ENCODE data around the gene RBP2. TPM values are rescaled to one million over a fixed set of nuclear protein-coding genes. Genes with fewer than 3 reads are reported as not detected.

Gene RBP2
- total RNA-seq, 2 experiments from 2014 or later, result not detected

GRCh38 chr3:139473155-139473771, 3.1 kb downstream of the RBP2 start:
- ChIA-PET POLR2A (no interaction called here), CTCF (no interaction called here)
- H3K36me3 Mint-ChIP-seq (ENCODE audit: low read depth), result no peaks in the 10 kb centered on the region
- H3K4me3 Mint-ChIP-seq, result no peak overlapping the region
- H3K9me3 Mint-ChIP-seq (ENCODE audit: insufficient read depth), result no peaks in the 10 kb centered on the region
- H3K27ac Mint-ChIP-seq, result no peak overlapping the region
- ATAC-seq (no peak), DNase-seq (no peak)
- H3K4me1 Mint-ChIP-seq (ENCODE audit: low read depth), result no peaks in the 10 kb centered on the region
- H3K27me3 Mint-ChIP-seq (ENCODE audit: low read depth), result no peaks in the 10 kb centered on the region

GRCh38 chr3:139472380-139473010, 3.8 kb downstream of the RBP2 start:
- no peak for DNase-seq
- Mint-ChIP-seq H3K36me3 (ENCODE audit: low read depth) (no peaks in the 10 kb centered on the region), H3K27me3 (ENCODE audit: low read depth) (no peaks in the 10 kb centered on the region), H3K27ac (no peak overlapping the region), H3K4me3 (no peak overlapping the region), H3K9me3 (ENCODE audit: insufficient read depth) (no peaks in the 10 kb centered on the region), H3K4me1 (ENCODE audit: low read depth) (no peaks in the 10 kb centered on the region)
- ATAC-seq, result no peak
- ChIA-PET CTCF (no interaction called here), POLR2A (no interaction called here)

DNA sequence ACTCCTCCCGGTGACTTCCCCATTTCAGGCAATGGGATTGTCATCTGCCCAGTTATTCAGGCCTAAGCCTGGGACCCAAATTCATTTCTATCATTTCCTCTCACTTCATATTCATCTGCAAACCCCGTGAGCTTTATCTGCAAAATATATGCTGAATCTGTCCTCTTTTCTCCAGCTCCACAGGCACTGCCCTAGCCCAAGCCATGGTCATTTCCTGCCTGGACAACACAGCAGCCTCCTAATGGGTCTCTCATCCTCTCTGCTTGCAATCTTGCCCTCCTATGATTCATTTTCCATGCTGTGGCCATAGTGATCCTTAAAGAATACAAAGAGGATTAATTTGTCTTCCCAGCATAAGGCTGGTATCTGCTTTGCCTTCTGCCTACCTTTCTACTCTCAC, 6.1 kb downstream of the RBP2 start:
- Mint-ChIP-seq H3K9me3 (ENCODE audit: insufficient read depth) (no peaks in the 10 kb centered on the region), H3K27ac (no peak overlapping the region), H3K36me3 (ENCODE audit: low read depth) (no peaks in the 10 kb centered on the region), H3K4me3 (no peak overlapping the region), H3K4me1 (ENCODE audit: low read depth) (no peaks in the 10 kb centered on the region), H3K27me3 (ENCODE audit: low read depth) (no peaks in the 10 kb centered on the region)
- ChIA-PET CTCF (no interaction called here), POLR2A (no interaction called here)
- ATAC-seq, result no peak
- no peak for DNase-seq

GRCh38 chr3:139468399-139468798, 7.9 kb downstream of the RBP2 start:
- CTCF ChIA-PET, result no interaction called here
- Mint-ChIP-seq H3K4me1 (ENCODE audit: low read depth) (no peaks in the 10 kb centered on the region), H3K36me3 (ENCODE audit: low read depth) (no peaks in the 10 kb centered on the region), H3K4me3 (no peak overlapping the region), H3K9me3 (ENCODE audit: insufficient read depth) (no peaks in the 10 kb centered on the region), H3K27me3 (ENCODE audit: low read depth) (no peaks in the 10 kb centered on the region), H3K27ac (no peak overlapping the region)
- DNase-seq, result no peak
- POLR2A ChIA-PET, result no interaction called here
- no peak for ATAC-seq

GRCh38 chr3:139466360-139466759, 10.0 kb downstream of the RBP2 start:
- ATAC-seq (no peak), DNase-seq (no peak)
- ChIA-PET CTCF (no interaction called here), POLR2A (no interaction called here)
- Mint-ChIP-seq H3K4me1 (ENCODE audit: low read depth) (no peaks in the 10 kb centered on the region), H3K27ac (no peak overlapping the region), H3K4me3 (no peak overlapping the region), H3K9me3 (ENCODE audit: insufficient read depth) (no peaks in the 10 kb centered on the region), H3K27me3 (ENCODE audit: low read depth) (no peaks in the 10 kb centered on the region), H3K36me3 (ENCODE audit: low read depth) (no peaks in the 10 kb centered on the region)

GRCh38 chr3:139465636-139466035, 10.7 kb downstream of the RBP2 start:
- ChIA-PET CTCF (no interaction called here), POLR2A (no interaction called here)
- ATAC-seq (no peak), DNase-seq (no peak)
- Mint-ChIP-seq H3K27ac (no peak overlapping the region), H3K9me3 (ENCODE audit: insufficient read depth) (no peaks in the 10 kb centered on the region), H3K27me3 (ENCODE audit: low read depth) (no peaks in the 10 kb centered on the region), H3K4me3 (no peak overlapping the region), H3K4me1 (ENCODE audit: low read depth) (no peaks in the 10 kb centered on the region), H3K36me3 (ENCODE audit: low read depth) (no peaks in the 10 kb centered on the region)

GRCh38 chr3:139463466-139463865, 12.8 kb downstream of the RBP2 start:
- POLR2A ChIA-PET, result no interaction called here
- peaks cover 1% of the 10 kb centered on the region for H3K27me3 Mint-ChIP-seq (ENCODE audit: low read depth)

DNA sequence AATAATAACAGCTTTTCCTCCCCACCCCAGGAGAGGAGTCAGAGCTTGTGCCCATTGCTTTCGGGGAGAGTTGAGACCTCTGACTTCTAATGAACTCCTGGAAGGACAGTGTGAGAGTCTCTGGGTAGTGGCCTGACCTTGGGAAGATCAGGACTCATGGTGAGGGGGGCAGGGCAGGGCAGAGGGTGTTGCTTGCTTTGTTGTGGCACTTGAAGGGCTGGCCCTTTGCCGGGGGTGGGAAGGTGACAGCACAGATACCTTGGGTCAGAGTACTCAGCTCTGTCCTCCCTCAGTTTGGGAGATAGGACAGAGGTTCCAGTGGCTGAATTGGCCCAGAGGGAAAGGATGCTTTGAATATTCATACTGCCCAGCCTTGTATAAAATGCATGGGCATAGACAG, 15.8 kb downstream of the RBP2 start:
- ChIA-PET CTCF (no interaction called here), POLR2A (no interaction called here)
- Mint-ChIP-seq H3K9me3 (ENCODE audit: insufficient read depth) (no peaks in the 10 kb centered on the region), H3K4me1 (ENCODE audit: low read depth) (no peaks in the 10 kb centered on the region), H3K36me3 (ENCODE audit: low read depth) (no peaks in the 10 kb centered on the region), H3K4me3 (no peak overlapping the region), H3K27ac (no peak overlapping the region), H3K27me3 (ENCODE audit: low read depth) (peaks cover 2% of the 10 kb centered on the region)
- no peak for DNase-seq
- ATAC-seq, result no peak

More at GRCh38 chr3:139463466-139463865, 12.8 kb downstream of the RBP2 start:
- DNase-seq, result no peak
- H3K9me3 Mint-ChIP-seq (ENCODE audit: insufficient read depth), result no peaks in the 10 kb centered on the region
- H3K27ac Mint-ChIP-seq, result no peak overlapping the region
- CTCF ChIA-PET, result no interaction called here
- no peaks in the 10 kb centered on the region for H3K4me1 Mint-ChIP-seq (ENCODE audit: low read depth)
- no peaks in the 10 kb centered on the region for H3K36me3 Mint-ChIP-seq (ENCODE audit: low read depth)
- H3K4me3 Mint-ChIP-seq, result no peak overlapping the region
- no peak for ATAC-seq

DNA sequence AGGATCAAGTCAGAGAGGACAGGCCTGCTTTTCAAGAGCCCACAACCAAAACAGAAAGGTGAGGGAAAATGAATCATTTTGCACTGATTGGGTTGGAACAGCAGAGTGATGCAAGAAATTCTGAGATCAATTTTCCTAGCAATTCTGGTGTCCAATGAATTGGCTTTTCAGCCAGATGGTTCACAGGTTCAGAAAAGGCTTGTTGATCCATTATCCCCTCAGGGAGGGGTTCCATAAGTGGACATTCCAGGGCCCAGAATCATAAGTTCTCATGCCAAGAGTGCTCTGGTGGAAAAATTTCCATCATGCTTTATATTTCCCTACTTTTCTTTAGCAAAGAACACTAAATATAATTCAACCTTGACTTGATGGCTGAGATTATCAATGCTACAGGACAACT, 16.2 kb downstream of the RBP2 start:
- H3K4me3 Mint-ChIP-seq, result no peak overlapping the region
- peaks cover 2% of the 10 kb centered on the region for H3K27me3 Mint-ChIP-seq (ENCODE audit: low read depth)
- no peak overlapping the region for H3K27ac Mint-ChIP-seq
- POLR2A ChIA-PET, result no interaction called here
- DNase-seq (no peak), ATAC-seq (no peak)
- H3K9me3 Mint-ChIP-seq (ENCODE audit: insufficient read depth), result no peaks in the 10 kb centered on the region
- CTCF ChIA-PET, result no interaction called here
- no peaks in the 10 kb centered on the region for H3K4me1 Mint-ChIP-seq (ENCODE audit: low read depth)
- no peaks in the 10 kb centered on the region for H3K36me3 Mint-ChIP-seq (ENCODE audit: low read depth)

GRCh38 chr3:139458348-139458747, 18.0 kb downstream of the RBP2 start:
- DNase-seq (no peak), ATAC-seq (no peak)
- ChIA-PET POLR2A (no interaction called here), CTCF (no interaction called here)
- peaks cover 2% of the 10 kb centered on the region for H3K27me3 Mint-ChIP-seq (ENCODE audit: low read depth)
- no peak overlapping the region for H3K27ac Mint-ChIP-seq
- H3K9me3 Mint-ChIP-seq (ENCODE audit: insufficient read depth), result no peaks in the 10 kb centered on the region
- H3K36me3 Mint-ChIP-seq (ENCODE audit: low read depth), result no peaks in the 10 kb centered on the region
- no peaks in the 10 kb centered on the region for H3K4me1 Mint-ChIP-seq (ENCODE audit: low read depth)
- no peak overlapping the region for H3K4me3 Mint-ChIP-seq

DNA sequence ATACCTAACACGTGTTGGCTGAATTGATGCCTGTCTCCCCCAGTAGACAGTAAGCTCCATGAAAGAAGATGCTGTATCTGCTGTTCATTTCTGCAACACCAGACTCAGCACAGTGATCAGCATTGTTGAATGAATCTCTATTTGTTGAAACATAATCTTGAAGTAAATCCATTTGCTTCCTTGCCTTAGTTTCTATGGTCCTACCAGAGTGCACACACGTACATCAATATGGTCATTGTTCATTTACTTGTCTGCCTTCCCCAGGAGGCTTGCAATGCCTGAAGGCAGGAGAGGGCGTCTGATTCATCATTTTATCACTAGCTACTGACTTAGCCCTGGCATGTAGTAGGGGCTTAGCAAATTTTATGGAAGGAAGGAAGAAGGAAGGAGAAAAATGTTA, 19.2 kb downstream of the RBP2 start:
- H3K9me3 Mint-ChIP-seq (ENCODE audit: insufficient read depth), result no peaks in the 10 kb centered on the region
- H3K4me3 Mint-ChIP-seq, result no peak overlapping the region
- no peaks in the 10 kb centered on the region for H3K36me3 Mint-ChIP-seq (ENCODE audit: low read depth)
- POLR2A ChIA-PET, result no interaction called here
- peaks cover 2% of the 10 kb centered on the region for H3K27me3 Mint-ChIP-seq (ENCODE audit: low read depth)
- DNase-seq (no peak), ATAC-seq (no peak)
- no peaks in the 10 kb centered on the region for H3K4me1 Mint-ChIP-seq (ENCODE audit: low read depth)
- CTCF ChIA-PET, result no interaction called here
- H3K27ac Mint-ChIP-seq, result no peak overlapping the region

- H3K36me3 Mint-ChIP-seq (ENCODE audit: low read depth), result no peaks in the 10 kb centered on the region
- DNase-seq (no peak), ATAC-seq (no peak)
- H3K9me3 Mint-ChIP-seq (ENCODE audit: insufficient read depth), result no peaks in the 10 kb centered on the region
- CTCF ChIA-PET, result no interaction called here
- POLR2A ChIA-PET, result no interaction called here
- no peaks in the 10 kb centered on the region for H3K4me1 Mint-ChIP-seq (ENCODE audit: low read depth)
- H3K27ac Mint-ChIP-seq, result no peak overlapping the region
- H3K27me3 Mint-ChIP-seq (ENCODE audit: low read depth), result peaks cover 2% of the 10 kb centered on the region
- H3K4me3 Mint-ChIP-seq, result no peak overlapping the region
Observed at GRCh38 chr3:139456386-139456785, 19.9 kb downstream of the RBP2 start.

DNA sequence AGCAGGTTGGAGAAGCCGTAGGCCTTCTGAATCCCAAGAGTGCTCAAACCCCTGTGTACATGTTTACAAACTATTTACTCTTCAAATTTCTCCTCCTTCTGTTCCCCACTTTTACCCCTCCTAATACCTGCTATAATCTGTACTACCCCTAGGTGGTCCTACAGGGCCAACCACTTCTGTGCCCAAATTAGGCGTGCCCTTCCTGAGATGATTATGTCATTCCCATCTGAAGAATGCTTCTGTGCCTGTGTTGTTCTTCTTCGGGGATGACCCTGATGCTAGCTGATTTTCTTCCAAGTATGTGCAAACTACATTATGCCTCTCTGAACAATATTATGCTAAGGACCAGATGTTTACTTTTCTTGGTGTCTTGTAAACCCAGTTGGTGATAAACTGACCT, 20.5 kb downstream of the RBP2 start:
- H3K27ac Mint-ChIP-seq, result no peak overlapping the region
- no peak for ATAC-seq
- H3K27me3 Mint-ChIP-seq (ENCODE audit: low read depth), result peaks cover 2% of the 10 kb centered on the region
- no peak for DNase-seq
- H3K4me3 Mint-ChIP-seq, result no peak overlapping the region
- POLR2A ChIA-PET, result no interaction called here
- CTCF ChIA-PET, result interaction anchor here (0.7 kb wide), 1 partner anchor 260 kb away, joined by 3 read pairs; no protein-coding TSS in a partner anchor
- no peaks in the 10 kb centered on the region for H3K4me1 Mint-ChIP-seq (ENCODE audit: low read depth)
- H3K9me3 Mint-ChIP-seq (ENCODE audit: insufficient read depth), result no peaks in the 10 kb centered on the region
- no peaks in the 10 kb centered on the region for H3K36me3 Mint-ChIP-seq (ENCODE audit: low read depth)
